GM18861 (cell line): ENCODE data around the gene TAF7.
"Not testable (repeated sequence)": the region's sequence is repeated elsewhere in the genome, so short reads cannot be mapped to it uniquely, and the experiment has no call there.

Experiments used
- ATAC-seq: cut with Tn5 transposase; IDR thresholded peaks from one replicate; pipeline ENCODE4 v1.9.1; 2021; ENCODE audit not compliant: unreplicated experiment

Gene TAF7

DNA sequence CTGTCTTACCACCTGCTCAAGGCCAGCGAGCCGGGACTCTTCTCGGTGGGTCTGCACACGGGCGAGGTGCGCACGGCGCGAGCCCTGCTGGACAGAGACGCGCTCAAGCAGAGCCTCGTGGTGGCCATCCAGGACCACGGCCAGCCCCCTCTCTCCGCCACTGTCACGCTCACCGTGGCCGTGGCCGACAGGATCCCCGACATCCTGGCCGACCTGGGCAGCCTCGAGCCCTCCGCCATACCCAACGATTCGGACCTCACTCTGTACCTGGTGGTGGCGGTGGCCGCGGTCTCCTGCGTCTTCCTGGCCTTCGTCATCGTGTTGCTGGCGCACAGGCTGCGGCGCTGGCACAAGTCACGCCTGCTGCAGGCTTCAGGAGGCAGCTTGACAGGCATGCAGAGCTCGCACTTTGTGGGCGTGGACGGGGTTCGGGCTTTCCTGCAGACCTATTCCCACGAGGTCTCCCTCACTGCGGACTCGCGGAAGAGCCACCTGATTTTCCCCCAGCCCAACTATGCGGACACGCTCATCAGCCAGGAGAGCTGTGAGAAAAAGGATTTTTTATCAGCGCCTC, 20.3 kb upstream of the TAF7 start:
- not testable (repeated sequence) for ATAC-seq

DNA sequence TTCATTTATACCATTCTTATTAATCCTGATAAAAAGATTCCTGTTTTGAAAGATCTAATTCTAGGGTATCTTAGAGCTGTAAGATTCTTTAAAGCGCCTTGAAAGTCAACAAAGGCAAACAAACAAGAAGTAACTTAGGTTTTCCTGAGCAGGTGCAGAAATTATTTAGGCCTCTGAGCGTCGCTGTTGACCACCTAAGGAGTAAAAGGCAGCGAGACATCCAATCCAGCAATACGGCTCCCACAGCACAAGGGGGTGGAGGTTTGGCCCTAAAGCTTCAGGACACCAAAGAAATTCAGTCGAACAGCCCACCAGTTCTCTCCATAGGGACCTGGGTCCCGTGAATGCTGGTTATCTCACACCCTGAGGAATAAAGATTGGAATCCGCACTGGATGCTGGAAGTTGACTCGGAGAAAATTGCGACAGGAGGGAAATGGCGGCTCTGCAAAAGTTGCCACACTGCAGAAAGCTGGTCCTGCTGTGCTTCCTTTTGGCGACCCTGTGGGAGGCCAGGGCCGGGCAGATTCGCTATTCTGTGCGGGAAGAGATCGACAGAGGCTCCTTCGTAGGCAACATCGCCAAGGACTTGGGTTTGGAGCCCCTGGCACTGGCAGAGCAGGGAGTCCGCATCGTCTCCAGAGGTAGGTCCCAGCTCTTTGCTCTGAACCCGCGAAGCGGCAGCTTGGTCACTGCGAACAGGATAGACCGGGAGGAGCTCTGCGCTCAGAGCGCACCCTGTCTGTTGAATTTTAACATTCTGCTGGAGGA, 18.1 kb upstream of the TAF7 start, which contains the start of gene PCDHGA2:
PCDHGA2 (plus strand) TSS at position 223 of the 769 bp plus-strand sequence.
- ATAC-seq = no peak

DNA sequence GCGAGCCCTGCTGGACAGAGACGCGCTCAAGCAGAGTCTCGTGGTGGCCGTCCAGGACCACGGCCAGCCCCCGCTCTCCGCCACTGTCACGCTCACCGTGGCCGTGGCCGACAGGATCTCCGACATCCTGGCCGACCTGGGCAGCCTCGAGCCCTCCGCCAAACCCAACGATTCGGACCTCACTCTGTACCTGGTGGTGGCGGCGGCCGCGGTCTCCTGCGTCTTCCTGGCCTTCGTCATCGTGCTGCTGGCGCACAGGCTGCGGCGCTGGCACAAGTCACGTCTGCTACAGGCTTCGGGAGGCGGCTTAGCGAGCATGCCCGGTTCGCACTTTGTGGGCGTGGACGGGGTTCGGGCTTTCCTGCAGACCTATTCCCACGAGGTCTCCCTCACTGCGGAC, 12.0 kb upstream of the TAF7 start:
- not testable (repeated sequence) for ATAC-seq

DNA sequence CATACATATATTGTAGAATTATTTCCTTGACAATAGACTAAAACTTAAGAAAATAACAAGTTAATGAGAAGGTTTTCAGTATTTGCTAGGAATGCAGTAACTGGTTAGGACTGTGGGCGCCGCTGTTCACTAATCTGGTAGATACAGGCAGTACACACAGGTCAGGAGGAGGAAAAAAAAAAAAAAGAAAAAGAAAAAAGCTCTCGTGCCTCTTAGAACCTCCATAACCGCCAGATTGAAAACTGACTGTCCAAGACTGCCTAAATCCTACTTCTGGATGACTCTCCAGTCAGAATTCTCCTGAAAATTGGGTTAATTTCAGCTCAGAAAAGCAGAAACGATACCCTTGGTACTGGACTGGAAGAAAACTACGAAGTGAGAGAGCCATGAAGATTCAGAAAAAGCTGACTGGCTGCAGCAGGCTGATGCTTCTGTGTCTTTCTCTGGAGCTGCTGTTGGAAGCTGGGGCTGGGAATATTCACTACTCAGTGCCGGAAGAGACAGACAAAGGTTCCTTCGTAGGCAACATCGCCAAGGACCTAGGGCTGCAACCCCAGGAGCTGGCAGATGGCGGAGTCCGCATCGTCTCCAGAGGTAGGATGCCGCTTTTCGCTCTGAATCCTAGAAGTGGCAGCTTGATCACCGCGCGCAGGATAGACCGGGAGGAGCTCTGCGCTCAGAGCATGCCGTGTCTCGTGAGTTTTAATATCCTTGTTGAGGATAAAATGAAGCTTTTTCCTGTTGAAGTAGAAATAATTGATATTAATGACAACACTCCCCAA, 9.9 kb upstream of the TAF7 start, which contains the start of gene PCDHGA1:
PCDHGA1 (plus strand) TSS at position 216 of the 782 bp plus-strand sequence.
- no peak for ATAC-seq

DNA sequence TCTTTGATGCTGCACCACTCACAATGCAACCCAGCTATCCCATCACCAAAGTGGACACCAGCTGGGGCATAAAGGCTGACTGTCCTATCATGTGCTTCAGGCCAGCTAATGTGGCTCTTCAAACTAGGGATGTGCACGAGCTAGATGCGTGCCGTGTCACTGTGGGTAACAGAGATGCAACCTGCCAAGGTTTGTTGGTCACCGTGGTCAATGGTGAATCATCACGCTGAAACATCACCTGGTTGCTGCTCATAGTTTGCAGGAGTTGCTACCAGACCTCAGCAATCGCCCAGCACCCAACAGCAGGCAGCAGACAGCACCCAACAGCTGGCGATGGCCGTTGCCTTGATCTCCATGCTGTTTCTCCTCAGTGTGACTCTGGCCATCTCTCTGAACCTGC, 7.6 kb upstream of the TAF7 start:
- no peak for ATAC-seq

DNA sequence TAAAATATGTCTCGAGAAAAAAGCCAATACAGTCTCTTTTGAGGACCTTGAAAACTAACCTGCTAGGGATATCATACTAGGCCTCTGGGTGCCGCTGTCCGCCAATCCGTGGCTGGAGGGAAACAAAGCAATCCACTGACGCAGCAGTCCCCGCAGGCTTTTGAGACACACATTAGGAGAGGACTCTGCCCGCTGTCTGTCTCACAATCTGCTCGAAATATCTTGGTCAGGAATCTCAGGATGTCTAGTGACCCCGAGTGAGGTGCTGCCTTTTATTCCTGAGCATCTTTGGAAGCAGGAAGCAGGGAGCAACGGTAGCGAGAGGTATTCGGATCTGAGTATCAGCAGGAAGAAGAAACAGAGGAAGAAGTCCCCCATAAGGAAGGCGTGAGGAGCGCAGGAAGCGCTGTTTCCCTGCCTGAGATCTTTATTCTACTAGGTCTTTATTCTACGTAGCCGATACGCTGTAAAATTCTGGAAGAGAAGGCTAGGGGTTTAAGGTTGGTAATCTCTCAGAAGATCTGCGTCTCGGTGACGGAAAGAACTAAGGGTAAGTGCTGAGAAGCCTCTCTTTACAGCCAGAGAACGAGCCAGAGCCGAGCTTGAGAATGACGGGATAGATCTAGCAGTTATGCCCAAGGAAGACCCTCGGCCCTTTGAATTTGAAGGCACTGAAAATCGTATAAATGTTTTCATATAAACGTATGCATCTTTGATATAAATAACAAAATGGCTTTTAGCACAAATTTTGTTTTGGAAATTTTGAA, 5.7 kb upstream of the TAF7 start:
- no peak for ATAC-seq

DNA sequence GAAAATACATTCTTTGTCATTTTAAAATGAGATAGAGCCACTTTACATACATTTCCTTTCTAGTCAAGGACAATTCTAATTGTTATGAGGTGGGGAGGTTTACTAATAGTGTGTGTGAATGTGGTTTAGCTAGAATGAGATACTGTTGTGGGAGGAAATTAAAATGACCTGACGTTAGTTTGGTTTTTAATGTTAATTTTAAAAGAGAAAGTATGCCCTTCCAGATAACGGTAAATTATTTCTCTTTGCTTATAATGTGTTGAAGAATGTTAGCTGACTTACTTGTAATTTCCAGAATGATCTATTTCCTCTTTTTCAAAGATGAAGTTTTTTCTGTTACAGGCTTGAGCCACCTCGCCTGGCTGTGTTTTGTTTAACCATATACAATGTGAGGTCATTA, 1.7 kb upstream of the TAF7 start:
- no peak for ATAC-seq

DNA sequence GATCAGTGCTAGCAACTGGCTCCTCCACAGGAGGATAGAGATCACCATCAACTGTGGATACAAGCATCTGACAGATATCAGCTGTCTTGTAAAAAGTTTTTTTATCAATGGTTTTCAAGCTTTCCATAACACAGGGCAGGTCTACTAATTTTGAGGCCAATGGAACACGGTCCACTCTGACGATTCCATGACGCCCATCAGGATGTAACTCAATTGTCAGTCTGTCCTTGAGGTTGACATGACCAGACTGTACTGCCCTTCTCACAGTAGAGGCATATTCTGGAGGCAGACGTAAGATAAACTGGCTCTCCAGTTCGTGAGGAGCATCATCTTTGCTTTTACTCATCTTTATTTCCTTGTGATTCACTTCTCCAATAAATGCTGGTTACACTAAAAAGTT, 885 bp downstream of the TAF7 start:
- ATAC-seq = no peak

DNA sequence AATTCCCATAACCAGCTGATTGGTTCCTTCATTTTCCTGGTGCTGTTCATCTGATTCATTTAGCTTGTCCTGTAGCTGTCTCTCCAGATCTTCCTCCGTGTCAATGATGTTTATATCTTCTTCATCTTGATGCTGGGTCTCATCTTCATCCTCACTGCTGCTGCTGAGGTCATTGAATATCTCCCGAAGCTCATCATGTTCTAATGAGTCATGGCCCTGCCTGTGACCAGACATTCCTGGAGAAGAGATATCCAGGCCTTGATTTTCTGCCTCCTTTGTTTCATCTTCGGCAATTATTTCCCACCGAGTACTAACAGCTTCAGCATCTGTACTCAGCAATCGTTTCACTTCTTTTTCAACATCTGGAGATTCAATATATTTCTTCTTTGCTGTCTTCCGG, 1.4 kb downstream of the TAF7 start:
- no peak for ATAC-seq

DNA sequence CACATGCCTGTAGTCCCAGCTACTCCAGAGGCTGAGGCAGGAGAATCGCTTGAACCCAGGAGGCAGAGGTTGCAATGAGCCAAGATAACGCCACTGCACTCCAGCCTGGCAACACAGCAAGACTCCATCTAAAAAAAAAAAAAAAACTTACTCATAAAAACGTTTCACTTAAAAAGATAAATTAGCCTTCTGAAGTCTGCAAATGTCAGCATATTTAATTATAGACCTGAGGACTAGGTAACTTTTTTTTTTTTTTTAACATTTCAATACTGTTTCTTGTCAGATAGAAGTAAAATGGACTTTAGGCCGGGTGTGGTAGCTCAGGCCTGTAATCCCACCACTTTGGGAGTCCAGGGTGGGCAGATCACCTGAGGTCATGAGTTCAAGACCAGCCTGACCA, 3.6 kb downstream of the TAF7 start:
- ATAC-seq = not testable (repeated sequence)

DNA sequence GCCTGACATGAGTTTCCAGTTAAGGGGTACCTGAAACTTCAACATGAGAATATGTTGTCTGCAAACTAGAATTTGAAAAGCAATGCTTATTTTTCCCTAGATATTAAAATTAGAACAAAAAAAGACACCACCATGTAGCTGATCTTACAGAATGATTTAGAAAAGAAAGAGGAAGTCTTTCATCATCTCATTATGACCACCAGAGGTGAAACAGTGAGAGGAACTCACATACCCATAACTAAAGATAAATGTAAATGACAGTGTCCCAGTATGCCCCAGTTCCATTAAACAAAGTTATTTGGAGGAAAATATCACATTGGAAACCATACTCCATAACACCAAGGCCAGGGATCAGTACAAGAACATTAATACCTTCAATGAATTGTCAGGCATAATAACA, 6.9 kb downstream of the TAF7 start:
- ATAC-seq = no peak

DNA sequence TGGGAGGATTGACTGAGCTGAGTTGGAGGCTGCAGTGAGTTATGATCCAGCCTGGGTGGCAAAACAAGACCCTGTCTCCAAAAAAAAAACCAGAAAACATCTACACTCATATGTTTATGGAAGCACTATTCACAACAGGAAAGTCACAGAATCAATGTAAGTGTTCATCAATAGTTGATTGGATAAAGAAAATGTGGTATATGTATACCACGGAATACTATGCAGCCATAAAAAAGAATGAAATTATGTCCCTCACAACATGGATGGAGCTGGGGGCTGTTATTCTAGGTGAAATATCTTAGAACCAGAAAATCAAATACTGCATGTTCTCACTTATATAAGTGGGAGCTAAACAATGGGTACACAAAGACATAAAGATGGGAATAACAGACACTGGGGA, 14.0 kb downstream of the TAF7 start:
- ATAC-seq = no peak

DNA sequence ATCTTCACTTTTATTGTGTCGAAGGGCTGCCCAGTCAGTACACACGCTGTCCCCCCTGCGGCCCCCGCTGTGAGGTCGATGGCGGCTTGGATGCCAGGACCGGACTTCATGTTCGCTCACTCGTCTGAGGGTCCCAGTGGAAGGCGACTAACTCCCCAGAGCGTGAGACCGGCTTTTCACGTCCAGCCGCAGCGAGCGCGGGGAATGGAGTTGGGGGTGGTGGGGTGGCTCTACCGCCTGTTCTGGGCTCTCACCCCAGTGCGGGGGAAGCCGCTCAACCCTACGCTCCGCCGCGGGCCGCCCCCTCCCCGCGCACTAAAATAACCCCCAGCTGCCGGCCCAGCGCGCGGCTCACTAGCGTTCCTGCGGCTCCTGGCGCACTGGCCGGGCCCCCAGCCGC, 16.8 kb downstream of the TAF7 start, which contains the start of gene SLC25A2:
SLC25A2 (minus strand) TSS at position 294 of the 400 bp plus-strand sequence; CDS start at position 110, 184 bp downstream.
- ATAC-seq = no peak

DNA sequence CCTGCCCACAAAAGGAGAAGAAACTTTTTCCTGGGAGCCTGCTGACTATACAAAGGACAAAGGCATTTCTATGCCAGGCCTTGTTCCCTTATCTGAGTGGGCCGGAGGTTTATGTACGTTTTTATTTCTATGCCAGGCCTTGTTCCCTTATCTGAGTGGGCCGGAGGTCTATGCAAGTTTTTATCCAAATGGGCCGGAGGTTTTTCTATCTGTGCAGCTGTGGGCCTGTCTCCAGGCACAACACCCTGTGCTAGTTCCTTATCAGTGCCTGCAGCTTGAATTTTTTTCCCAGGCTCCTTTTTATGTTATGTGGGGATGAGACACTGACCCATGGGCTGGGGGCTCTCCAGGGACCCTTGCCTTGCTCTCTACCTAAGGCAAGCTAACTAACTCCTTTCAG, 22.2 kb downstream of the TAF7 start:
- ATAC-seq = no peak

DNA sequence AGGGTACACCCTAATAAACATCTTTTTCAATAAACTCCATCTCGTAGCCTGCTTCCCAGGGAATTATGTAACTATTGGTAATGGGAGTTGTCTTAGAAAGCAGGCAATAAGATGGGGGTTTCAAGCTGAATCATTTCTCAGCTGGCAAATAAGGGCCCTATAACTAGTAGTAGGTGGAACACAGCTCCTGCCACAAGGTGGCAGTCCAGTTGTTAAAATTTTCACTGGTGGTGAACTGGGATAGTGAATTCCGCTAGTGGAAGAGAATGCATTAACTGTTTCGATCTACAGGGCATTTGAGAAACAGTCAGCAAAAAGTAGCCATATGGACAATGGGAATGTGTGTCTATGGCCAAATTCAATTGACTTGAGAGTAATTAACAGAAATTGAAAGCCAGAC, 47.7 kb downstream of the TAF7 start:
- no peak for ATAC-seq

DNA sequence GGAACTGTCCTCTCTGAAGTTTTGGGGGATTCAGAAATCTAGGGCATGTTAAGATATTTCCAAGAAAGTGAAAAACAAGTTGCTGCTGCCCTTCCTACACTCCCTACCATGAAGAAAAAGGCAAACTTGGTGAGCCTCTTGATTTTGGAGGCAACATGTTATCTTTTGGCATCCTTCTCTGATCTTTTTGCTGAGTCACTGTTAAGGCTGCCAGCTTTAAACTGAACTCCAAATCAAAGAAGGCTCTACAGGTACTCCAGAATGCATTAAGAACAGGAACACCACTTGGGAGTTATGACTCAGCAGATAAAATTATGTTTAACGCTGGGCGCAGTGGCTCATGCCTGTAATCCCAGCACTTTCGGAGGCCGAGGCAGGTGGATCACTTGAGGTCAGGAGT, 51.4 kb downstream of the TAF7 start:
- ATAC-seq = no peak
